Naive B cell (primary cell): ENCODE results near the gene PBX4. TPM values are rescaled to one million over a fixed set of nuclear protein-coding genes. Genes with fewer than 3 reads are reported as not detected.

ENCODE experiments used
- ATAC-seq, 2 donors: fragments of 150-1000 bp; cut with Tn5 transposase; 2 replicates each; pipeline ENCODE4 v1.10.0; 2021; ENCODE audit warnings: low read depth in 2 of 2, mild to moderate bottlenecking in 2 of 2, moderate library complexity in 2 of 2
- DNase-seq: peaks from one replicate; pipeline ENCODE4 v3.0.0; 2022
- H3K27ac Mint-ChIP-seq, 6 donors: one replicate each; pipeline ENCODE4 v1.8.0; 2020 to 2022; ENCODE audit warnings: mild to moderate bottlenecking in 6 of 6, mixed read lengths in 6 of 6, moderate library complexity in 5 of 6, inconsistent platforms in 2 of 6
- H3K27me3 Mint-ChIP-seq, 3 donors: one replicate each; pipeline ENCODE4 v1.8.0; 2021 to 2022; ENCODE audit warnings: mixed read lengths in 3 of 3, mild to moderate bottlenecking in 1 of 3
- H3K36me3 Mint-ChIP-seq, 2 donors: one replicate each; pipeline ENCODE4 v1.8.0; 2020 to 2022; ENCODE audit warnings: mixed read lengths in 2 of 2, inconsistent platforms in 1 of 2, mild to moderate bottlenecking in 1 of 2
- H3K4me1 Mint-ChIP-seq, 3 donors: one replicate each; pipeline ENCODE4 v1.8.0; 2020 to 2022; ENCODE audit warnings: mixed read lengths in 3 of 3, inconsistent platforms in 1 of 3, mild to moderate bottlenecking in 1 of 3, moderate library complexity in 1 of 3
- H3K4me3 Mint-ChIP-seq, 8 donors: one replicate each; pipeline ENCODE4 v1.8.0; 2020 to 2022; ENCODE audit warnings: mild to moderate bottlenecking in 8 of 8, mixed read lengths in 8 of 8, moderate library complexity in 8 of 8, inconsistent platforms in 2 of 8
- H3K9me3 Mint-ChIP-seq, 7 donors: one replicate each; pipeline ENCODE4 v1.8.0; 2020 to 2022; ENCODE audit warnings: mixed read lengths in 7 of 7, mild to moderate bottlenecking in 5 of 7, inconsistent platforms in 2 of 7, moderate library complexity in 1 of 7
- polyA plus RNA-seq, 6 donors: library from polyadenylated mRNA; unstranded; fragments of 300-500 nt; fragmentation: Illumina TruSeq; gene quantifications; one replicate each; pipeline ENCODE4 v1.2.3, GENCODE V29; 2021; ENCODE audit warnings: low read depth in 6 of 6

Gene PBX4
- polyA plus RNA-seq, 6 donors from 2014 or later, result 0.26 to 0.31 TPM; not detected in 4

DNA sequence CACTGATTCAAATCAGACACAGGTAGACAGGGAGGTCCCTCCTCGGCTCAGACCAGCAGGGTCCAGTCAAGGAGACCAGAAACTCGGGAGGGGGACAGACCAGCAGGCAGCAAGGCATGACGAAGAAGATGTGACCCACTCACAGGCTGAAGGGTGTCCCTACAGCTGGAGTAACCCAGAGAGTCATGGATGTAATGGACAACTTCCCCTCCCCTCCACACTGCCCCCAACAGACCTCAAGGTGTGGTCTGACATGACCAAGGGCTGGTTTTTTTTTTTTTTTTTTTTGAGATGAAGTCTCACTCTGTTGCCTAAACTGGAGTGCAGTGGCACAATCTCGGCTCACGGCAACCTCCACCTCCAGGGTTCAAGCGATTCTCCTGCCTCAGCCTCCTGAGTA lies 34.1 kb downstream of the PBX4 start:
- peaks cover 0 to 1% (median 0%) of the 10 kb centered on the region in 7 donors for H3K9me3 Mint-ChIP-seq
- ATAC-seq (no peak), DNase-seq (no peak)
- no peaks in the 10 kb centered on the region for H3K27me3 Mint-ChIP-seq
- H3K36me3 Mint-ChIP-seq, result no peaks in the 10 kb centered on the region
- no peak overlapping the region for H3K27ac Mint-ChIP-seq
- H3K4me1 Mint-ChIP-seq, result no peaks in the 10 kb centered on the region
- H3K4me3 Mint-ChIP-seq, result no peak overlapping the region

DNA sequence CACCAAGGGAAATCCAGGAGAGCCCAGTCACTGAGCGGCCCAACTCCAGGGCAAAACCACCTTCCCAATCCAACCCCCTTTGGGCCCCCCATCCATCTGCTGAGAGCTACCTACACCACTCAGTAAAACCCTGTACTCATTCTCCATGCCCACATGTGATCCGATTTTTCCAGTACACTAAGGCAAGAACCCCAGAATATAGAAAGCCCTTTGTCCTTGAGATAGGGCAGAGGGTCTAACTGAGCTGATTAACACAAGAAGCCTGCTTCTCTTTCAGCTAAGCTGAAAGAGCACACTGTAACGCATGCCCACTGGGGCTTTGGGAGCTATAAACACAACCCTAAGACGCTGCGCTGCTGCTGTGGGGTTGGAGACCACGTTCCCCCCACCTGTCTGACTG lies 36.0 kb downstream of the PBX4 start:
- peaks cover 0 to 2% (median 0%) of the 10 kb centered on the region in 7 donors for H3K9me3 Mint-ChIP-seq
- DNase-seq, result no peak
- ATAC-seq, result no peak
- H3K27ac Mint-ChIP-seq, result no peak overlapping the region
- H3K4me1 Mint-ChIP-seq, result no peaks in the 10 kb centered on the region
- H3K4me3 Mint-ChIP-seq, result no peak overlapping the region
- H3K27me3 Mint-ChIP-seq, result no peaks in the 10 kb centered on the region
- no peaks in the 10 kb centered on the region for H3K36me3 Mint-ChIP-seq

DNA sequence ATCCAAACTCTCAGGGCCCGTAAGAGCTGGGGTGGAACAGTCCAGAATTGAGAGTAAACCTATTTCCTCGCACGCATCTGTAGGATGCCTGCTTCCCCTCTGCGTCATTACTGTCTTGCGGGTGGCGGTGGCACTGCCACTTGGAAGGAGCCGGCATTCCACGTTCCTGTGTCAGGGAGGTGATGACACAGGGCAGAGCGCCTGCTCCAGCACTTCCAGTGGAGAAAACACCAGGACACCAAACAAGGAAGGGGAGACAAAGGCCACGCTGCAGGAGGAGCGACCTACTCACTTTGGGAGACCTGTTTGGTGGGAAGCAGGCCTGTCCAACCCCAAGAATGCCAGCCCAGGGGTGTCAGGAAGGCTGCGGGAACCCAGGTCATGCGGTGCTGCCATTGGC lies 37.1 kb downstream of the PBX4 start:
- H3K9me3 Mint-ChIP-seq, result peaks cover 0 to 2% (median 0%) of the 10 kb centered on the region in 7 donors
- H3K27ac Mint-ChIP-seq, result no peak overlapping the region
- H3K27me3 Mint-ChIP-seq, result no peaks in the 10 kb centered on the region
- no peaks in the 10 kb centered on the region for H3K36me3 Mint-ChIP-seq
- H3K4me1 Mint-ChIP-seq, result no peaks in the 10 kb centered on the region
- DNase-seq, result no peak
- H3K4me3 Mint-ChIP-seq, result no peak overlapping the region
- no peak for ATAC-seq

DNA sequence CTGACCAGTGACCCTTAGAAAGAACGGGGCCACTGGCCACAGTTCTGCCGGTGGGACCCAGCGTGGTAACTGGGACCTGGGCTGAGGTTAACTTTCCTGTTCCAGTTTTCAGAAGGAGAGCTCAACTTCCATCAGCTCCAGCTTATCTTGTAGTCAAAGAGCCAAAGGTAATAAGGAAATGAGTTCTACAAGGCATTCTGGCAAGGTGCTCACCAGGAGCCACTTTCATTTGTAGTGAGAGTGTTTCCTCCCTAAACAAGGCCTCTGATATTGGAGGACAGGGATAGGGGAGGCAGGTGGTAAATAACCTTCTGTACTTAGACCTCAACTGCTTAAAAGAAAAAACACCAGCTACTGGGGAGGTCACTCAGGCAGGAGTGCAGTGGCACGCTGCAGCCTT lies 38.1 kb downstream of the PBX4 start:
- Mint-ChIP-seq H3K27me3 (no peaks in the 10 kb centered on the region), H3K4me1 (peaks cover 0 to 2% (median 0%) of the 10 kb centered on the region in 3 donors), H3K9me3 (peaks cover 0 to 2% (median 0%) of the 10 kb centered on the region in 7 donors), H3K27ac (no peak overlapping the region), H3K36me3 (no peaks in the 10 kb centered on the region), H3K4me3 (no peak overlapping the region)
- ATAC-seq (no peak), DNase-seq (no peak)

DNA sequence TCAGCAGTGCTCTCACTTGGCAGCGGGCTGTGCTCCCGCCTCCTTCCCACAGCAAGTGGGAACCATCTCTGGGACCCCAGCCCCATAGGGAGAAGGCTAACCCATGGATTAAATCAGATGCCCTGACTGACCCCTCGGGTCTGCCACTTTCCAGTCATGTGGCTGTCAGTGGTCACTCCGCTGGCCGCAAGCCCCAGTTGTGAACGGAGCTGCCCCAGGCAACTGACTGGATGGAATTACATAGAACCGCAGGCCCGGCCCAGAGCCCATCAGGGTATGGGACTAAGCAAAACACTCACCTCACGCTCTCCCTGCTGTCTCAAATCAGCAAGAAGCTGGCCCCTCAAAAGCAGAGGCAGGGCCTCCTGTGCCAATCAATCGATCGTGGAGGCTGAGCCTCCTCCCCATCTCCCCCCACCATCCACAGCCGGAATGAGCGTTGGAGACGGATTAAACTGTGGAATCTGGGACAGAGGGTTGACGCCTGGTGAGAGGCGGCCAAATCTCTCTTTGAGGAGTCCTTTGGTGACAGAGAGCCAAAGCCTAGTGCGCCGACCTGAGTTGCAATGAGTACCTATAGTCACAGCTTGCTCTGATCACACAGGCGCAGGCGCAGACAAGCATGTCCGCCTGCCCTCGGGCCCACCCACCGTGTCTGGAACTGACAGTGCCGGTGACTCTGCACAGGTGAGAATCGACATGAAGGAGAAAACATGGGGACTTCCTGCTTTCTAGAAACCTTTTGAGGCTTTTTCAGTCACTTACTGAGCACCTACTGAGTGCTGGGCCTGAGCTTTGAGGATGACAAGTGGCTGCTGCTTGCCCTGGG lies 38.7 kb downstream of the PBX4 start:
- DNase-seq (no peak), ATAC-seq (no peak)
- Mint-ChIP-seq H3K27ac (peak overlapping the region in 1 of 6 donors; percentile 52), H3K9me3 (peaks cover 0 to 2% (median 0%) of the 10 kb centered on the region in 7 donors), H3K4me3 (no peak overlapping the region), H3K36me3 (no peaks in the 10 kb centered on the region), H3K4me1 (peaks cover 0 to 4% (median 0%) of the 10 kb centered on the region in 3 donors), H3K27me3 (no peaks in the 10 kb centered on the region)

DNA sequence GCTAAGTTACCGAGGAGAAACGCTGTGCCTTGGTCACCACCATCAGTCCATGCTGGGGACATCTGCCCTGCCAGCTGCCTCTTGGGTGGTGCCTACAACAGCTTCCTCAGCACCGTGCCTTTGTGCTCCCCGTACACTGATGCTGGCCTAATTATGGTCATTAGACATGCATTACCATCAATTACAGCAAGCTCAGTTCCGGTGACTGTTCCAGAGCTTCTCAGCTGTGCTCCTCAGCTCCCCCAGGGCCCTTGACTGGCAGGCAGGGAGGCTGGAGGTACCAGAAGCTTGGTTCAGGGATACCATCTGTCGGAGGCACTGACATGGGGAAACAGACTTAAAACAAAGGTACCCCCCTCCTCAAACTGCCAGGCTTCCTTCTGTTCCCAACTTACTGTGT lies 40.2 kb downstream of the PBX4 start:
- no peaks in the 10 kb centered on the region for H3K27me3 Mint-ChIP-seq
- ATAC-seq (no peak), DNase-seq (no peak)
- no peak overlapping the region for H3K4me3 Mint-ChIP-seq
- H3K36me3 Mint-ChIP-seq, result no peaks in the 10 kb centered on the region
- peaks cover 0 to 2% (median 0%) of the 10 kb centered on the region in 7 donors for H3K9me3 Mint-ChIP-seq
- peaks cover 0 to 4% (median 0%) of the 10 kb centered on the region in 3 donors for H3K4me1 Mint-ChIP-seq
- H3K27ac Mint-ChIP-seq, result no peak overlapping the region

DNA sequence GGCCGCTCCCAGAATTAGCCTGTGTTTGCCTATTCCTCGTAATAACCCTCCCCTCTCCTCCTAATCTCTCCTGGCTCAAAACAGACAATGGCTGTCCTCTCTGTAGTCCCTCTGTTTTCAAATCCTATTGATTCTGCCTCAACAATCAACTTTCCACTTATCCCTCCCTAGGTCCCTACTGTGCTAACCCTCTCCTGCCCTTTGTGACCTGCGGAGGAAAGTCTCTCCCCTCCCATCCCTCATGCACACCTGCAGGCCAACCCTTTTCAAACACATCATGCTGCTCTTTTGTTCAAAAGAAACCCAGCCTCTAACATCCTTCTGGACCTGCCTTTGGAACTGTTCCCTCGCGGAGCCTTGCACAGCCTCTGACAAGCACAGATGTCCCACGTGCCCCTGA lies 43.1 kb downstream of the PBX4 start:
- no peaks in the 10 kb centered on the region for H3K27me3 Mint-ChIP-seq

DNA sequence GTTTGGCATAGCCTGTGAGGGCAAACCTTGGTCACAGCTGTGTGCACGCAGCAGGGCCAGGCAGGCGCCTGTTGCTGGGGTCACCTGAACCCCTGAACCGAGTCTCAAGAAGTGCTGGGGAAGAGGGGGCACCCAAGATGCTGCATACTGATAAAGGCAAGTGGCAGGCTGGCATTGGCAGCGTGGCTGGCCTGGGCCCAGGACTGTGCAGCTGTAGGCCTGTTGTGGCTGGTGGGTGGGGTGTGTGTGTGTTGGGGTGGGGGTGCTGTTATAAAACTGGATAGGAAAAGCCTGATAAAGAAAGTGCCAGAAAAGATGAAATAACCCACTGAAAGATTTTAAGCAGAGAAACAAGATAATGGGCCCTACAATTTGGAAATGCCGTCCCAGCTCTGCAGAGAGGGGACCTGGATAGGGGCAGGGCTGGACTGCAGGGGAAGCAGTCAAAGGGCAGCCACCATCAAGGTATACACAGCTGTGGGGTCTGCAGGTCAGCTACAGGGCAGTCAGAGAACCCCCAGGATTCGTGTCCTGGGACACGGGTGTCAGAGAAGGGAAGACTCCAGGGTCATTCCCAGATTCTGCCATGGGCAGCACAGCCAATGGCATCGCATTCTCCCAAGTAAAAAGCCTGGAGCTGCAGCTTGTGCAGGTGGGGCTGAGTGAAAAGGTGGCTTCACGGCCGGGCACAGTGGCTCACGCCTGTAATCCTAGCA lies 47.3 kb downstream of the PBX4 start:
- no peak overlapping the region for H3K27ac Mint-ChIP-seq
- DNase-seq (no peak), ATAC-seq (no peak)
- H3K4me3 Mint-ChIP-seq, result no peak overlapping the region
- peaks cover 0 to 4% (median 0%) of the 10 kb centered on the region in 3 donors for H3K4me1 Mint-ChIP-seq
- no peaks in the 10 kb centered on the region for H3K27me3 Mint-ChIP-seq
- peaks cover 0 to 6% (median 0%) of the 10 kb centered on the region in 7 donors for H3K9me3 Mint-ChIP-seq
- no peaks in the 10 kb centered on the region for H3K36me3 Mint-ChIP-seq

More for the DNA sequence above, 43.1 kb downstream of the PBX4 start:
- Mint-ChIP-seq H3K4me1 (peaks cover 0 to 4% (median 0%) of the 10 kb centered on the region in 3 donors), H3K36me3 (no peaks in the 10 kb centered on the region), H3K9me3 (peaks cover 0 to 2% (median 0%) of the 10 kb centered on the region in 7 donors), H3K4me3 (no peak overlapping the region), H3K27ac (no peak overlapping the region)
- DNase-seq (no peak), ATAC-seq (no peak)

DNA sequence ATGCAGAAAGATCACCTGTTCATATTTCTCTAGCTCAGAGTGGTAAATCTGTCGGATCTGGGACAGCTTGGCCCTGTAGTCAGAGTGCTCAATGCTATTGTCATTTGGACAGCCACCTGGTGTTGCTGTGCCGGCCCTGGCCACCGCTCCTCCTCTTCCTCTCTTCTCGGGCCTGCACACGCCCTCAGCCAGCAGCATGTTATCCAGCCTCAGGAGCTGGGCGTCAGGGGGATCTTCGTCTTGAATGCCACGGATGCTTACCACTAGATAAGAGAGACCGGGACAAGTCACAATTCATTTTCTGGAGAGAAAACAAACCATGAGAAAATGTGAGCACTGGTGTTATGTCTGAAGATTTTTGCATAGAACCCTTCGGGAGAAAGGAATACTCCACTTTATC lies 47.9 kb downstream of the PBX4 start:
- H3K36me3 Mint-ChIP-seq, result no peaks in the 10 kb centered on the region
- no peaks in the 10 kb centered on the region for H3K27me3 Mint-ChIP-seq
- no peak overlapping the region for H3K4me3 Mint-ChIP-seq
- peaks cover 0 to 6% (median 0%) of the 10 kb centered on the region in 7 donors for H3K9me3 Mint-ChIP-seq
- peak overlapping the region in 1 of 6 donors; percentile 22 for H3K27ac Mint-ChIP-seq
- DNase-seq (no peak), ATAC-seq (no peak)
- peaks cover 0 to 3% (median 0%) of the 10 kb centered on the region in 3 donors for H3K4me1 Mint-ChIP-seq

DNA sequence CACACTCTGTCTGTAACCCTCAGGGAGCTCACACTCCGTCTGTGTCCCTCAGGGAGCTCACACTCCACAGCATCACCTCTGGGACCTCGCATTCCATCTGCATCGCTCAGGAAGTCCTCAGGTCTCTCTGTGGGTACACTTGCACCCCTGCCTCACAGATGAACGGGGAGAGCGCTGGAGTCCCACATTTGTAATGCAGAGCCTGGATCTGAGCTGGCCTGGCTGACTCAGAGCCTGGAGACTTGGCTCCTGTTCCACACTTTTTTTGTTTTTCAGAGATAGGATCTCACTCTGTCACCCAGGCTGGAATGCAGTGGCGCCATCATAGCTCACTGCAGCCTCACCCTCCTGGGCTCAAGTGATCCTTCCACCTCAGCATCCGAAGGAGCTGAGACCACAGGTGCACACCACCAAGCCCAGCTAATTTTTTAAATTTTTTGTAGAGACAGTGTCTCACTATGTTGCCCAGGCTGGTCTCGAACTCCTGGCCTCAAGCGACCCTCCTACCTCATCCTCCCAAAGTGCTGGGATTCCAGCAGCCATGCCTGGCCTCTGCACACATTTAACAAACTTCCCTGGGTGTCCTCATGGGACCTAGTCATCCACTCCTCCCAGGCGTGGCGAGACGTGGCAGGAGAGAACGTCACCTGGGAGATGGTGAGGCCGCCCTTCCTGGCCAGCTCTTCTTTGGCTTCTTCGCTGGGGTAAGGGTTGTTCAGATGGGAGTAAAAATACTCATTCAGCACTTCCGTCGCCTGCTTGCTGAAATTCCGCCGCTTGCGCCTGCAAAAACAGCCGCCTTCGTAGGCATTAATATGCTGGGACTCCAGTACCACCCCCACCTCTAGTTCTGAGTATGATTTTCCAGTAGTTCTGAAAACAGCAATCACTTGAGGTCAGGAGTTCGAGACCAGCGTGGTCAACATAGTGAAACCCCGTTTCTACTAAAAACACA lies 49.4 kb downstream of the PBX4 start:
- Mint-ChIP-seq H3K27me3 (no peaks in the 10 kb centered on the region), H3K27ac (no peak overlapping the region), H3K36me3 (no peaks in the 10 kb centered on the region), H3K9me3 (peaks cover 0 to 6% (median 0%) of the 10 kb centered on the region in 7 donors), H3K4me1 (no peaks in the 10 kb centered on the region), H3K4me3 (peak overlapping the region in 1 of 8 donors; percentile 17)
- no peak for DNase-seq
- ATAC-seq, result no peak

DNA sequence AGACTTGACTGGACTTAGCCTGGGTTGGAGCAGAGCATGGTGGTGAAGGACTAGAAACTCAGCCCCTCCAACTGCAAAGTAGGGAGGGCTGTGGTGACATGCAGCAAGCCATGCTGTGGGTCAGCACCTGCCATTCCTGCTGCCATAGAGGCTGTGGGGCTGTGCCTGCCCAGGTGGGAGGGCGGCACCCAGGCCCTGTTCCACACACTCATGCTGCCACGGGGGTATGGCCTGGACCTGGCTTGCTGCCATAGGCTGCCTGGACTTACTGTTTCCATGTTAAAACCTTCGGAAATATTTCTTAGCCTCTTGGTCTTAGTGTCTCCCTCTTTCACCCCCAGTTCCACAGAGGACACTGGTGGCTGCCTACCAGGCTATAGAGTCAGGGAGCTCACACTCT lies 51.1 kb downstream of the PBX4 start:
- Mint-ChIP-seq H3K4me3 (no peak overlapping the region), H3K27me3 (no peaks in the 10 kb centered on the region), H3K4me1 (no peaks in the 10 kb centered on the region), H3K27ac (no peak overlapping the region), H3K9me3 (peaks cover 0 to 6% (median 0%) of the 10 kb centered on the region in 7 donors), H3K36me3 (no peaks in the 10 kb centered on the region)
- DNase-seq (no peak), ATAC-seq (no peak)

DNA sequence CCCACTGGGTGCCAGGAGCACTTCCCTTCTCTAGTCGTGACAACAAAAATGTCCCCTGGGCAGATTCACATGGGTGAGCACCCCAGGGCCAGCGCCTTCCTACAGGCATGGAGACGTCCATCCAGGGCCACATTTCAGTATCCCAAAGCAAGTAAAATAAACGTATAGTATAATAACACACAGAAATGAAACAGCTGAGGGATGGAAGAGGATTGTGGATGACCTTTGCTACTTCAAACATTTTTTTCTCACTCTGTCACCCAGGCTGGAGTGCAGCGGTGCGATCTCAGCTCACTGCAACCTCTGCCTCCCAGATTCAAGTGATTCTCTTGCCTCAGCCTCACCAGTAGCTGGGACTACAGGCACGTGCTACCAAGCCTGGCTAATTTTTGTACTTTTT lies 52.2 kb downstream of the PBX4 start:
- no peak for ATAC-seq
- no peak overlapping the region for H3K4me3 Mint-ChIP-seq
- no peak for DNase-seq
- H3K27me3 Mint-ChIP-seq, result no peaks in the 10 kb centered on the region
- H3K4me1 Mint-ChIP-seq, result no peaks in the 10 kb centered on the region
- H3K27ac Mint-ChIP-seq, result peak overlapping the region in 1 of 6 donors; percentile 47
- H3K36me3 Mint-ChIP-seq, result no peaks in the 10 kb centered on the region
- peaks cover 0 to 6% (median 0%) of the 10 kb centered on the region in 7 donors for H3K9me3 Mint-ChIP-seq

DNA sequence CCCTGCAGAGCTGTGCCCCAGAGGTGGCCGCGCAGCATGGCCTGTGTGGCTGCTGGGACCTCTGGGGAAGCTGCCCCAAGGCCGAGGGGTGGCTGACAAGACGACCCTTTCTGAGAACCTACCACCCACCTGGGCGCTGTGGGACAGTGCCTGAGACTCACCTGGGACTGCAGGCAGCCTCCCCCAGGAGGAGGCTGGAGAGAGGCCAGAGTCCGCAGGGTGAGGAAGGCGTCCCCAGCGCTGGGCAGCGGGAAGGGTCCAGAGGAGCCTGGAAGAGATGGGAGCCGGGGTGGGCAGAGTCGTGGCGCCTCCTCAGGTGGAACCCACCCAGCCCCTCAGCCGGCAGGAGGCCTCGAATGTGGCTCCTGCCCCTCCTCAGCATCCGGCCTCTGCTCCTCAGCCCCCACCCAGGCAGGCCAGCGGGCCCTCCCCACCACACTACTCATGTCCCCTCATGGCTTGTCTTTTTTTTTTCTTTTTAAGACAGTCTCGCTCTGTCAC lies 55.1 kb downstream of the PBX4 start:
- DNase-seq, result no peak
- no peak for ATAC-seq
- Mint-ChIP-seq H3K9me3 (peaks cover 0 to 3% (median 0%) of the 10 kb centered on the region in 7 donors), H3K36me3 (no peaks in the 10 kb centered on the region), H3K4me1 (peaks cover 0 to 5% (median 0%) of the 10 kb centered on the region in 3 donors), H3K4me3 (no peak overlapping the region), H3K27me3 (no peaks in the 10 kb centered on the region), H3K27ac (no peak overlapping the region)
